Colonic mucosa (tissue), 4 donors: Measurements from ENCODE around the gene UBTD1. TPM values are rescaled to one million over a fixed set of nuclear protein-coding genes. Genes with fewer than 3 reads are reported as not detected.

Source experiments
- DNase-seq: peaks from one replicate; pipeline ENCODE4 v3.0.0-alpha.2; 2020
- H3K27ac ChIP-seq: fragments of 200-600 bp; one replicate; pipeline ENCODE4 v1.8.0; 2021
- H3K27me3 ChIP-seq: fragments of 200-600 bp; one replicate; pipeline ENCODE4 v1.8.0; 2021
- H3K36me3 ChIP-seq: fragments of 200-600 bp; one replicate; pipeline ENCODE4 v1.8.0; 2021
- H3K4me1 ChIP-seq: fragments of 200-600 bp; one replicate; pipeline ENCODE4 v1.8.0; 2021; ENCODE audit warnings: mild to moderate bottlenecking
- H3K4me3 ChIP-seq: fragments of 200-600 bp; one replicate; pipeline ENCODE4 v1.8.0; 2021
- H3K9ac ChIP-seq, 2 donors: one replicate each; pipeline ENCODE4 v1.7.0; 2013; ENCODE audit warnings: control low read depth in 2 of 2, low read depth in 2 of 2, low read length in 2 of 2
- H3K9me3 ChIP-seq: fragments of 200-600 bp; one replicate; pipeline ENCODE4 v1.8.0; 2021
- CTCF ChIP-seq: fragments of 200-600 bp; IDR thresholded peaks from one replicate; pipeline ENCODE4 v1.8.0; 2022; ENCODE audit warnings: antibody characterized with exemption, mild to moderate bottlenecking
- intact Hi-C: fragments of 100-400 bp; cut with DNase I; formaldehyde crosslinking; loops from one replicate; pipeline ENCODE4 v1.14.1; 2022
- total RNA-seq, 2 donors: library from RNA; stranded (reverse); fragmentation: NEBNext Ultra II Directional in 1 of 2; extraction: Animal tissue kit (Norgen Biotek cat#: 25700) in 1 of 2; gene quantifications; one replicate each; pipeline ENCODE4 v1.2.1, GENCODE V29; 2021
- donor health status: healthy.
- donor health status: DM: no; HTN: no; CAD: no.
- donor health status: DM: no; HTN: no; CAD: no.

Gene UBTD1
- total RNA-seq, 2 donors from 2014 or later, result 1.8 to 3.2 TPM

- Histone ChIP-seq H3K4me3 (no peak overlapping the region), H3K9me3 (no peaks in the 10 kb centered on the region), H3K36me3 (no peaks in the 10 kb centered on the region), H3K9ac (no peak overlapping the region), H3K27me3 (no peaks in the 10 kb centered on the region), H3K4me1 (no peaks in the 10 kb centered on the region), H3K27ac (no peak overlapping the region)
- intact Hi-C loops, result no loop called here
- TF ChIP-seq CTCF, result no peak
- DNase-seq, result no peak
These were observed 94.7 kb downstream of the UBTD1 start for GRCh38 chr10:97593421-97593820.

GRCh38 chr10:97596101-97597082 lies 97.7 kb downstream of the UBTD1 start:
- no peaks in the 10 kb centered on the region for H3K9me3 ChIP-seq
- H3K27me3 ChIP-seq, result no peaks in the 10 kb centered on the region
- no peaks in the 10 kb centered on the region for H3K36me3 ChIP-seq
- no peak overlapping the region for H3K4me3 ChIP-seq
- no peak overlapping the region for H3K27ac ChIP-seq
- no peak for TF ChIP-seq CTCF
- no peak overlapping the region for H3K9ac ChIP-seq
- H3K4me1 ChIP-seq, result no peaks in the 10 kb centered on the region
- intact Hi-C loops, result no loop called here
- DNase-seq, result no peak

- intact Hi-C loops, result no loop called here
- Histone ChIP-seq H3K4me3 (no peak overlapping the region), H3K4me1 (no peaks in the 10 kb centered on the region), H3K36me3 (no peaks in the 10 kb centered on the region), H3K9ac (no peak overlapping the region), H3K9me3 (no peaks in the 10 kb centered on the region), H3K27me3 (no peaks in the 10 kb centered on the region), H3K27ac (no peak overlapping the region)
- no peak for TF ChIP-seq CTCF
- DNase-seq, result no peak
These were observed 99.1 kb downstream of the UBTD1 start for GRCh38 chr10:97597778-97598177.

- TF ChIP-seq CTCF, result no peak
- Histone ChIP-seq H3K27ac (no peak overlapping the region), H3K4me1 (no peaks in the 10 kb centered on the region), H3K36me3 (no peaks in the 10 kb centered on the region), H3K4me3 (no peak overlapping the region), H3K27me3 (no peaks in the 10 kb centered on the region), H3K9ac (no peak overlapping the region), H3K9me3 (no peaks in the 10 kb centered on the region)
- no peak for DNase-seq
- intact Hi-C loops, result no loop called here
These were observed 99.9 kb downstream of the UBTD1 start for GRCh38 chr10:97598407-97599271.

- H3K9me3 ChIP-seq, result no peaks in the 10 kb centered on the region
- no peak overlapping the region for H3K9ac ChIP-seq
- H3K36me3 ChIP-seq, result no peaks in the 10 kb centered on the region
- H3K27ac ChIP-seq, result no peak overlapping the region
- H3K4me1 ChIP-seq, result no peaks in the 10 kb centered on the region
- H3K4me3 ChIP-seq, result no peak overlapping the region
- intact Hi-C loops, result no loop called here
- DNase-seq, result no peak
- H3K27me3 ChIP-seq, result no peaks in the 10 kb centered on the region
- TF ChIP-seq CTCF, result no peak
These were observed 100.5 kb downstream of the UBTD1 start for GRCh38 chr10:97599272-97599619.
